ENCODE data around the gene MYLK3. TPM values are rescaled to one million over a fixed set of nuclear protein-coding genes. Genes with fewer than 3 reads are reported as not detected.

The MYLK3 gene
- total and polyA plus RNA-seq, 2 donors (not counting 3 experiments of a cell fraction or from before 2014, with no cell fraction given) = not detected

DNA sequence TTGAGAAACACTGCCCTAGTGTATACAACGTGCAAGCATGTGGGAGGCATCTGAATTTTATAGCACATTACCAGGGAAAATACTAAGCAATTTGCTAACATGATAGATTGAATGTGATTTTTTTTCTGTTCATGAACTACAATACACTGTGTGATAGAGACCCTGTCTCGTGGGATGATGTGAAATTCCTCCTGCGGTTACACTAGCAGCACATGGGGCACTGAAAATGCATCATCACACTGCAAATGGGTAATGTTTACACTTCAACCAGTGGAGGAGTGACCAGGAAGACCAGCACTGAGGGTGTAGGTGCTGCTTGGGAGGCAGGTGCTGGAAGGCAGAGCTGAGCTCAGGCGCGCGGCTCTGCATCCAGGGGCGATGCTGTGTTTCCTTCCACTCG is 29.9 kb downstream of the MYLK3 start:
- no peaks in the 10 kb centered on the region for H4K20me1 ChIP-seq (replicated peaks; ENCODE audit: control insufficient read depth, extremely low read depth, insufficient read depth, low read length)
- no peaks in the 10 kb centered on the region for H3K4me1 ChIP-seq (ENCODE audit: control insufficient read depth, extremely low read depth, insufficient read depth, low read length)
- H3K27me3 ChIP-seq (ENCODE audit: control insufficient read depth in 2 of 2, insufficient read depth in 2 of 2, low read length in 2 of 2) = no peaks in the 10 kb centered on the region
- dilution Hi-C loops (cut with MboI; ENCODE audit: extremely low pct_ligation_motif_present, low sequenced_read_pairs) (no loop called here), intact Hi-C loops (cut with micrococcal nuclease) (no loop called here)
- ChIA-PET CTCF (no interaction called here), POLR2A (no interaction called here)
- no peaks in the 10 kb centered on the region for H3K79me2 ChIP-seq (ENCODE audit: control insufficient read depth, insufficient read depth, low read length)
- TF ChIP-seq FOS (IDR thresholded peaks at IDR 0.05; ENCODE audit: borderline replicate concordance, insufficient read depth, low read length) (no peak), MYC (IDR thresholded peaks at IDR 0.05; ENCODE audit: low read depth, low read length) (no peak), JUN (IDR thresholded peaks at IDR 0.05; ENCODE audit: borderline replicate concordance, insufficient read depth, insufficient read length, low read depth) (no peak)
- DNase-seq (ENCODE audit: low read depth, low spot score) (no peak), FAIRE-seq (no peak)
- H3K9me1 ChIP-seq (replicated peaks; ENCODE audit: control insufficient read depth, extremely low read depth, insufficient read depth, low read length) = no peaks in the 10 kb centered on the region
- no peak overlapping the region for H3K9ac ChIP-seq (replicated peaks; ENCODE audit: extremely low read depth, insufficient read depth, low read length)
- no peak overlapping the region for H3K4me3 ChIP-seq (replicated peaks in 1 of 3; ENCODE audit: insufficient read depth in 1 of 3, low read depth in 1 of 3, low read length in 3 of 3)
- H3K27ac ChIP-seq (ENCODE audit: insufficient read depth, low read depth, low read length) = no peak overlapping the region
- BruUV-seq (replicated peaks) = no TSS peak
- H3K9me3 ChIP-seq (replicated peaks; ENCODE audit: control insufficient read depth, insufficient read depth, low read length) = no peaks in the 10 kb centered on the region
- no peak overlapping the region for H2AFZ ChIP-seq (ENCODE audit: low read depth, low read length)
- no peaks in the 10 kb centered on the region for H3K36me3 ChIP-seq (ENCODE audit: control insufficient read depth in 2 of 2, extremely low read depth in 1 of 2, insufficient read depth in 2 of 2, low read length in 2 of 2)
- H3K4me2 ChIP-seq (ENCODE audit: insufficient read depth, low read length) = no peak overlapping the region

DNA sequence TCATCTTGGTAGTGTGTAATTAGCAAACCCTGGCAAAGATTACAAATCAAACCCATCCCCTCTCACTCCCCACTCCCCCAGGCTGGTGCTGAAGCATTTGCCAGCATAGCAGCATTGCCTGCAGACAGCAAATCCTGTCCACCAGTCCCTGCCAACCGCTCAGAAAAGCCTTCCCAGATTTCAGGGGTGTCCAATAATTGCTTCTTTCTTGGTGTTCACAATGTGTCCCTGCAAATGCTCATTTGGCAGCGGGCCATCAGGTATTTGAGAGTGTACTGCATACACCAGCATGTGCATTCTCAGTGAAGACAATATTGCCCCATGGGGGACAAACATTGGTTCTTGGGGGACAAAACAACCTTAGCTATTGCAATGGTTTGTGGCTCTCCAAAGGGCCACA is 30.5 kb downstream of the MYLK3 start:
- H3K36me3 ChIP-seq (ENCODE audit: control insufficient read depth in 2 of 2, extremely low read depth in 1 of 2, insufficient read depth in 2 of 2, low read length in 2 of 2) = no peaks in the 10 kb centered on the region
- H3K4me1 ChIP-seq (ENCODE audit: control insufficient read depth, extremely low read depth, insufficient read depth, low read length) = no peaks in the 10 kb centered on the region
- H4K20me1 ChIP-seq (replicated peaks; ENCODE audit: control insufficient read depth, extremely low read depth, insufficient read depth, low read length) = no peaks in the 10 kb centered on the region
- H3K27ac ChIP-seq (ENCODE audit: insufficient read depth, low read depth, low read length) = no peak overlapping the region
- H3K4me2 ChIP-seq (ENCODE audit: insufficient read depth, low read length) = no peak overlapping the region
- dilution Hi-C loops (cut with MboI; ENCODE audit: extremely low pct_ligation_motif_present, low sequenced_read_pairs) (no loop called here), intact Hi-C loops (cut with micrococcal nuclease) (no loop called here)
- no peak overlapping the region for H2AFZ ChIP-seq (ENCODE audit: low read depth, low read length)
- FAIRE-seq (no peak), DNase-seq (ENCODE audit: low read depth, low spot score) (no peak)
- no peak overlapping the region for H3K4me3 ChIP-seq (replicated peaks in 1 of 3; ENCODE audit: insufficient read depth in 1 of 3, low read depth in 1 of 3, low read length in 3 of 3)
- BruUV-seq (replicated peaks) = no TSS peak
- H3K9ac ChIP-seq (replicated peaks; ENCODE audit: extremely low read depth, insufficient read depth, low read length) = no peak overlapping the region
- no peaks in the 10 kb centered on the region for H3K9me1 ChIP-seq (replicated peaks; ENCODE audit: control insufficient read depth, extremely low read depth, insufficient read depth, low read length)
- no peaks in the 10 kb centered on the region for H3K79me2 ChIP-seq (ENCODE audit: control insufficient read depth, insufficient read depth, low read length)
- H3K9me3 ChIP-seq (replicated peaks; ENCODE audit: control insufficient read depth, insufficient read depth, low read length) = no peaks in the 10 kb centered on the region
- CTCF ChIA-PET = no interaction called here
- H3K27me3 ChIP-seq (ENCODE audit: control insufficient read depth in 2 of 2, insufficient read depth in 2 of 2, low read length in 2 of 2) = no peaks in the 10 kb centered on the region
- TF ChIP-seq, protein P1, sequence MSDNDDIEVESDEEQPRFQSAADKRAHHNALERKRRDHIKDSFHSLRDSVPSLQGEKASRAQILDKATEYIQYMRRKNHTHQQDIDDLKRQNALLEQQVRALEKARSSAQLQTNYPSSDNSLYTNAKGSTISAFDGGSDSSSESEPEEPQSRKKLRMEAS (IDR thresholded peaks at IDR 0.05; ENCODE audit: insufficient read depth, insufficient read length) = no peak
- TF ChIP-seq FOS (IDR thresholded peaks at IDR 0.05; ENCODE audit: borderline replicate concordance, insufficient read depth, low read length) (no peak), JUN (IDR thresholded peaks at IDR 0.05; ENCODE audit: borderline replicate concordance, insufficient read depth, insufficient read length, low read depth) (no peak), POLR2A (IDR thresholded peaks at IDR 0.05; ENCODE audit: low read depth, low read length) (no peak), GATA2 (IDR thresholded peaks at IDR 0.05; ENCODE audit: insufficient read depth, insufficient read length, low read depth, low read length) (no peak), POLR2AphosphoS5 (IDR thresholded peaks at IDR 0.05; ENCODE audit: insufficient read depth, low read depth, low read length) (no peak), MYC (IDR thresholded peaks at IDR 0.05; ENCODE audit: low read depth, low read length) (no peak), EZH2 (IDR thresholded peaks at IDR 0.05; ENCODE audit: borderline replicate concordance, low read depth, low read length, severe bottlenecking) (no peak), CTCF (IDR thresholded peaks at IDR 0.05; ENCODE audit: extremely low read depth in 1 of 2, insufficient read depth in 1 of 2, low read depth in 1 of 2, low read length in 2 of 2) (no peak)
- POLR2A ChIA-PET = no interaction called here
